Thyroid gland (tissue), 4 donors: ENCODE measurements around the gene MEDAG. TPM values are rescaled to one million over a fixed set of nuclear protein-coding genes. Genes with fewer than 3 reads are reported as not detected.
A peak's percentile ranks its signal among the peaks of the same experiment; 100 is the strongest.

Experiments used
- DNase-seq, 2 donors: peaks; one replicate each; pipeline ENCODE4 v3.0.0-alpha.2; 2019
- H3K27ac ChIP-seq, 3 donors: fragments of 200-600 bp; sonication (generic); 1 replicate in 2 of 3; 2 replicates in 1 of 3; pipeline ENCODE4 v1.5.1; 2016 to 2019; ENCODE audit warnings: mild to moderate bottlenecking in 1 of 3, moderate library complexity in 1 of 3
- H3K27me3 ChIP-seq: fragments of 200-600 bp; sonication (generic); one replicate; pipeline ENCODE4 v1.5.1; 2019
- H3K36me3 ChIP-seq, 2 donors: fragments of 200-600 bp; sonication (generic); one replicate each; pipeline ENCODE4 v1.5.1; 2016 to 2019
- H3K4me1 ChIP-seq, 2 donors: fragments of 200-600 bp; sonication (generic); one replicate each; pipeline ENCODE4 v1.5.1; 2017 to 2019
- H3K4me3 ChIP-seq, 3 donors: fragments of 200-600 bp; sonication (generic); replicated peaks in 1 of 3; 1 replicate in 2 of 3; 2 replicates in 1 of 3; pipeline ENCODE4 v1.5.1; 2016; ENCODE audit warnings: mild to moderate bottlenecking in 1 of 3
- H3K9me3 ChIP-seq: fragments of 200-600 bp; sonication (generic); one replicate; pipeline ENCODE4 v1.5.1; 2017
- CTCF ChIP-seq, 6 experiments: fragments of 200-600 bp in 3 of 6; fragments of 450-650 bp in 3 of 6; sonication (generic) in 3 of 6; IDR thresholded peaks; one replicate each; pipeline ENCODE4 v1.5.1; 2016 to 2019; ENCODE audit warnings: antibody characterized with exemption in 6 of 6, mild to moderate bottlenecking in 2 of 6, inconsistent platforms in 1 of 6, moderate library complexity in 1 of 6
- POLR2A ChIP-seq, 2 donors: fragments of 450-650 bp; IDR thresholded peaks; one replicate each; pipeline ENCODE4 v1.6.1; 2017; ENCODE audit warnings: antibody characterized with exemption in 2 of 2, mild to moderate bottlenecking in 2 of 2, moderate library complexity in 1 of 2
- WGBS, 2 donors: methylation state at CpG; one replicate each; pipeline ENCODE4 v1.1.5; 2017; 5-methylcytosine and 5-hydroxymethylcytosine counted together
- intact Hi-C: fragments of 100-400 bp; cut with DNase I; formaldehyde crosslinking; loops from one replicate; pipeline ENCODE4 v1.15.1; 2023
- total RNA-seq, 4 donors: library from RNA; depleted of rRNA; stranded (reverse); fragments of >200 nt; gene quantifications; one replicate each; pipeline ENCODE4 v1.2.3, GENCODE V29; 2016

The MEDAG gene
- total RNA-seq: 10 to 100 TPM; 15.2 to 99.7 (median 46.0) TPM

GRCh38 chr13:30905932-30906383 lies at the start of gene MEDAG:
TSS of gene MEDAG (plus strand) at chr13:30906271. CDS start at chr13:30906516, 245 bp downstream.
- H3K4me1 ChIP-seq: peaks cover 16 to 35% of the 10 kb centered on the region in 2 donors
- DNase-seq: peak; percentile 42 to 48
- TF ChIP-seq POLR2A (IDR thresholded peaks at IDR 0.05) (no peak), CTCF (IDR thresholded peaks at IDR 0.05) (no peak)
- no peaks in the 10 kb centered on the region for H3K27me3 ChIP-seq
- peak within 1 kb of the TSS in 2 of 3 donors; percentile 7 to 41 for H3K4me3 ChIP-seq
- intact Hi-C loops: no loop called here
- H3K36me3 ChIP-seq: no peaks in the 10 kb centered on the region
- WGBS, 2 donors: 10 to 23% methylated on average over 7 to 18 of the region's 35 CpGs
- peak within 1 kb of the TSS; percentile 55 to 81 (median 73) for H3K27ac ChIP-seq
- no peaks in the 10 kb centered on the region for H3K9me3 ChIP-seq

GRCh38 chr13:30857018-30857417 lies 49.1 kb upstream of the MEDAG start:
- 71 to 79% methylated on average over 3 to 4 of the region's 4 CpGs for WGBS, 2 donors
- intact Hi-C loops: no loop called here
- no peaks in the 10 kb centered on the region for H3K27me3 ChIP-seq
- H3K36me3 ChIP-seq: no peaks in the 10 kb centered on the region
- H3K4me1 ChIP-seq: peaks cover 0 to 8% of the 10 kb centered on the region in 2 donors
- H3K27ac ChIP-seq: no peak overlapping the region
- DNase-seq: no peak
- TF ChIP-seq POLR2A (IDR thresholded peaks at IDR 0.05) (no peak), CTCF (IDR thresholded peaks at IDR 0.05) (no peak)
- H3K9me3 ChIP-seq: no peaks in the 10 kb centered on the region
- no peak overlapping the region for H3K4me3 ChIP-seq

- peaks cover 0 to 13% of the 10 kb centered on the region in 2 donors for H3K4me1 ChIP-seq
- no peaks in the 10 kb centered on the region for H3K27me3 ChIP-seq
- H3K4me3 ChIP-seq: no peak overlapping the region
- DNase-seq: no peak
- intact Hi-C loops: no loop called here
- WGBS, 2 donors: 74 to 79% methylated on average over 6 of the region's 6 CpGs
- TF ChIP-seq POLR2A (IDR thresholded peaks at IDR 0.05): no peak
- no peak for TF ChIP-seq CTCF (IDR thresholded peaks at IDR 0.05)
- H3K27ac ChIP-seq: no peak overlapping the region
- H3K36me3 ChIP-seq: no peaks in the 10 kb centered on the region
- no peaks in the 10 kb centered on the region for H3K9me3 ChIP-seq
These were observed 48.4 kb upstream of the MEDAG start for GRCh38 chr13:30857636-30858035.

GRCh38 chr13:30859326-30859725 lies 46.7 kb upstream of the MEDAG start:
- Histone ChIP-seq H3K36me3 (no peaks in the 10 kb centered on the region), H3K27ac (no peak overlapping the region), H3K4me3 (no peak overlapping the region), H3K9me3 (no peaks in the 10 kb centered on the region), H3K4me1 (peaks cover 9 to 28% of the 10 kb centered on the region in 2 donors), H3K27me3 (no peaks in the 10 kb centered on the region)
- TF ChIP-seq CTCF (IDR thresholded peaks at IDR 0.05) (no peak), POLR2A (IDR thresholded peaks at IDR 0.05) (no peak)
- 65 to 70% methylated on average over 5 of the region's 5 CpGs for WGBS, 2 donors
- intact Hi-C loops: no loop called here
- DNase-seq: no peak

- DNase-seq: no peak
- Histone ChIP-seq H3K36me3 (no peaks in the 10 kb centered on the region), H3K27me3 (no peaks in the 10 kb centered on the region), H3K4me1 (peaks cover 17 to 42% of the 10 kb centered on the region in 2 donors), H3K27ac (no peak overlapping the region), H3K9me3 (no peaks in the 10 kb centered on the region), H3K4me3 (no peak overlapping the region)
- WGBS, 2 donors: 92 to 98% methylated on average over 3 of the region's 3 CpGs
- intact Hi-C loops: loop anchor here (10.0 kb wide), 1 partner anchor 56 kb away; no protein-coding TSS in a partner anchor
- TF ChIP-seq CTCF (IDR thresholded peaks at IDR 0.05): no peak
- TF ChIP-seq POLR2A (IDR thresholded peaks at IDR 0.05): no peak
These were observed 44.9 kb upstream of the MEDAG start for GRCh38 chr13:30861163-30861562.
